Measurements from ENCODE around the gene GMFB. TPM values are rescaled to one million over a fixed set of nuclear protein-coding genes. Genes with fewer than 3 reads are reported as not detected.
"Not testable (repeated sequence)": the region's sequence is repeated elsewhere in the genome, so short reads cannot be mapped to it uniquely, and the experiment has no call there.

The GMFB gene
- total RNA-seq, 1 donor from 2014 or later: 136 TPM

DNA sequence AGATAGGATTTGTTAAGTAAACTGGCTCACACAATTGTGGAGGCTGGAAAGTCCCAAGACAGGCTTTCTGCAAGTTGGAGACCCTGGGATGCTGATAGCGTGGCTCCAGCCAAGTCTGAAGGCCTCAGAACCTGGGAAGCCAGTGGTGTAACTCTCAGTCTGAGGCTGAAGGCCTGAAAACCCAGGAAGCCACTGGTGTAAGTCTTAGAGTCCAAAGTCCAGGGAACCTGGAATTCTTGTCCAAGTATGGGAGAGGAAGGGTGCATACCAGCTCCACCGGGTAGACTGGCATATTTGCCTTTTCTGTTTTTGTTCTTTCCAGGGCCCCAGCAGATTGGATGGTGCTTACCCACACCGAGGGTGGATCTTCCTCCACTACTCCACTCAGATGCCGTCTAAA lies 18.1 kb downstream of the GMFB start:
- intact Hi-C loops (cut with DNase I): no loop called here
- DNase-seq (ENCODE audit: low spot score): no peak
- ATAC-seq: peak; percentile 20

DNA sequence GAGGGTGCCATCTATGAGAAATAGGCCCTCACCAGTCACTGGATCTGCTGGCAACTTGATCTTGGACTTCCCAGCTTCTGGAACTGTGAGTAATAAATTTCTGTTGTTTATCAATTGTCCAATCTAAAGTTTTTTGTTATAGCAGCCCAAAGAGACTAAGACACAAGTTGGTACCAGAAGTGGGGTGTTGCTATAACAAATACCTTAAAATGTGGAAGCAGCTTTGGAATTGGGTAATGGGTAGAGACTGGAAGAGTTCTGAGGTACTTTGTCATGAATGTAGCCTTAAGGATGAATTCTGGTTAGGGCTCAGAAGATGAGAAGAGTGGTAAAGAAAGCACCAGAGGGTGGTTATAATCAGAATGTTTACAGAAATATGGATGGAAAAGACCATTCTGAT lies 21.5 kb downstream of the GMFB start:
- intact Hi-C loops (cut with DNase I): no loop called here
- ATAC-seq: no peak
- no peak for DNase-seq (ENCODE audit: low spot score)

DNA sequence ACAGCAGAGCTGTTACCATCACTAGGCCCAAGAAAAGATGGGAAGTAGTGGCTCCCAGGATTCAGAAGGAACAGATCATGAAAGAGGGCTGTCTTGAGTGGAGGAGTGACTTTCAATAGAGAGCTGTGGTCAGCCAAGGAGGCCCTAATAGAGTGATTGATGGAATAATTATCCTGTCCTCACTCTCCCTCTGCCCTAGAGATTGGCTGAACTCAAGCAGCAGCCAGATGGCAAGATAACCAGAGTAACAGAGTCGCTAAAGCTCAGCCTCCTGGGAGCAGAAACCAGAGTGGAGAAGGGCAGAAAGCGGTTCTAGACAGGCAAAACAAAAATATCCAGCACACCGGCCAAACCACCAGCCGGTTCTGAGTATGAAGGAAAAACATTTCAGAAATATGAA lies 23.1 kb downstream of the GMFB start:
- no peak for DNase-seq (ENCODE audit: low spot score)
- intact Hi-C loops (cut with DNase I): no loop called here
- peak; percentile 32 for ATAC-seq

DNA sequence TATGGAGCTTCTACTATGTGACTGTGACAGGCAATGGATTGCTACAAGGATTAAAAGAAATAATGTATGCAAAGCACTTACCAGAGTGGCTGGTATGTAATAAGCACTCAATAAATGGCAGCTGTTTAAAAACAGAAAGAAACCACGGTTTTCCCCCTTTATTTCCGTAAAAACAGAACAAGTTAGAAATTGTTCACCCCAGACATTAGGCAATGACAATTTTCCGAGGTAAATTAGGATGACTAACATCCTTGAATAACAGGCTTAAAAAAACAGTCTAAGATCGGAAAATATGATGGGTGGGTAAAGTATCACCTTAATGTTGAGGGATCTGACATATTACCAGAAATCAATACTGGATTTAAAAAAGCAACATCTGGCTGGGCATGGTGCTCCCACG lies 26.7 kb downstream of the GMFB start:
- ATAC-seq (no peak), DNase-seq (ENCODE audit: low spot score) (no peak)
- intact Hi-C loops (cut with DNase I): no loop called here

DNA sequence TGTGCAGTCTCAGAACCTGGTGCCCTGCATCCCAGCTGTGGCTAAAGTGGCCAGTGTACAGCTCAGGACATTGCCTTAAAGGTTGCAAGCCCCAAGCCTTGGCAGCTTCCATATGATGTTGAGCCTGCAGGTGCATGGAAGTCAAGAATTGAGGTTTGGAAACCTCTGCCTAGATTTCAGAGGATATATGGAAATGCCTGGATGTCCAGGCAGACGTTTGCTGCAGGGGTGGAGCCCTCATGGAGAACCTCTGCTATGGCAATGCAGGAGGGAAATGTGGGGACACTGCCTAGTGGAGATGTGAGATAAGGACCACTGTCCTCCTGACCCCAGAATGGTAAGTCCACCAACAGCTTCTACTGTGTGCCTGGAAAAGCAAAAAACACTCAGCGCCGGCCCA lies 29.7 kb downstream of the GMFB start:
- intact Hi-C loops (cut with DNase I): no loop called here
- ATAC-seq: no peak
- DNase-seq (ENCODE audit: low spot score): no peak

GRCh38 chr14:54458536-54458935 lies 30.2 kb downstream of the GMFB start:
- ATAC-seq: not testable (repeated sequence)

DNA sequence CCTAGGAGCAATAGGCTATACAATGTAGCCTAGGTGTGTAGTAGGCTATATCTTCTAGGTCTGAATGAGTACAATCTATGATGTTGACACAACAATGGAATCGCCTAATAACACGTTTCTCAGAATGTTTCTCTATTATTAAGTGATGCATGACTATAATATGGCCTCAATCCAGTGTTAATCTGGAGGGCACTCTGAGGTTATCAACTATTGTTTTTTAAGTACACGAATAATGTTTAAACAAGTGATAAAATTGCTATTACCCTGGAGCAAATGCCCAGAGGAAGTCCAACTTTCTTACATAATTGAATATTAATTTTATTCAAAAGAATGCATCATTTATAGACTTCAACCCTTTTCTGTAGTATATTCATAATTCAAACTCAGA lies 31.2 kb downstream of the GMFB start:
- DNase-seq (ENCODE audit: low spot score) (no peak), ATAC-seq (no peak)
- intact Hi-C loops (cut with DNase I): no loop called here

More at GRCh38 chr14:54458536-54458935, 30.2 kb downstream of the GMFB start:
- DNase-seq (ENCODE audit: low spot score); intact Hi-C loops (cut with DNase I): not testable (repeated sequence)

- DNase-seq (ENCODE audit: low spot score); intact Hi-C loops (cut with DNase I); ATAC-seq: not testable (repeated sequence)
Measured at GRCh38 chr14:54456820-54457608, 31.8 kb downstream of the GMFB start.

- ATAC-seq: no peak
- intact Hi-C loops (cut with DNase I): no loop called here
- DNase-seq (ENCODE audit: low spot score): no peak
Measured at GRCh38 chr14:54455363-54455762, 33.4 kb downstream of the GMFB start.

DNA sequence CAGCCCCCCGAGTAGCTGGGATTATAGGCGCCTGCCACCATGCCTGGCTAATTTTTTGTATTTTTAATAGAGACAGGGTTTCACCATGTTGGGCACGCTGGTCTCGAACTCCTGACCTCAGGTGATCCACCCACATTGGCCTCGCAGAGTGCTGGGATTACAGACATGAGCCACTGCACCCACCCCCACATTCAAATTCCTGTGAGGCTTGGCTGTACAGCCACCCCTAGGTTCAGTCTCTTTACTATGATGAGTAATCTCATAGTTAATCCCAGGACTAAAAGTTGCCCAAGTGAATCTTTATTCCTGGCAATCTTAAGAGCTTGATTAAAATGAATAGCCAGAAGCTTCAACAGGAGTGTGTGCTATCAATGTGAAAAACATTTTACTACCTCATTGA lies 34.8 kb downstream of the GMFB start:
- DNase-seq (ENCODE audit: low spot score); intact Hi-C loops (cut with DNase I); ATAC-seq: not testable (repeated sequence)

DNA sequence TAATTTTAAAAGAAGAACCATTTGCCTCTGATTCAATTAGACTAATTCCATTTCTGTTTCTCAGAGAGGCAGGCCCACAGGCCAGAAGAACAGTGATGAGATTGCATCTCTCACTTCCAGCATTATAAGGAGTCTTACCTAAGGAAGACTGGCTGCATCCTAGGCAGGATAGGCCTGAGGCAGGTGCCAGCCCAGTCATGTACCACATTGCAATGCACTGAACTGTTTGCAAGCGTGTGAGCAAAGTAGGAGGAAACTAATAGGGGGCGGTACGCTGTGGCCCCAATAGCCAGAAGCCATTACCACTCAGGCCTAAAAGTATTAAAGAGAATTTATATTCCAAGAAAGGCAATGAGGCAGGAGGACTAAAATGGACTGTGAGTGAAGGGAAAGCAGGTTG lies 35.5 kb downstream of the GMFB start:
- intact Hi-C loops (cut with DNase I): no loop called here
- ATAC-seq: no peak
- DNase-seq (ENCODE audit: low spot score): no peak

GRCh38 chr14:54451961-54452360 lies 36.8 kb downstream of the GMFB start:
- DNase-seq (ENCODE audit: low spot score) (no peak), ATAC-seq (no peak)
- intact Hi-C loops (cut with DNase I): no loop called here

DNA sequence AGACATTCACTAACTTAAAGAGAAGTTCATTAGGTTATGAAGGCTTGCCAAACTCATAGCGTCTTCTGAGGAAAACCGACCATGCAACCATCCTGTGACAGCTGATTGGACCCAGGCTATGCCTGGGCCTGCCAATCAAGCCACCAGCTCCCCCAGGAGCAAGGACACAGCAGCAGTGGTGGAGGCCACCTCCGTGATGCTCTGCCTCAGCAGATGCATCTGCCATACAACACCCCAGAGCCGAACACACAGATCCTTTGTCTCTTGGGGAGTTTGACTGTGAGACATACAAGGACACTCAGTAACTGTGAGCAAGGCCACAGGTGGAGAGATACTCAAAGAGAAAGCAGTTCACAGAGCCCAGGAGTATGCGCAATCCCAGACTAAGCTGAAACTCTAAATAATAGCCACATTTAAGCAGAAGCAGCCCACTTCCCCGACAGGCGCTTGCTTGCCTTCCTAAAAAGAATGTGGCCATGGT lies 37.6 kb downstream of the GMFB start:
- no peak for DNase-seq (ENCODE audit: low spot score)
- intact Hi-C loops (cut with DNase I): no loop called here

DNA sequence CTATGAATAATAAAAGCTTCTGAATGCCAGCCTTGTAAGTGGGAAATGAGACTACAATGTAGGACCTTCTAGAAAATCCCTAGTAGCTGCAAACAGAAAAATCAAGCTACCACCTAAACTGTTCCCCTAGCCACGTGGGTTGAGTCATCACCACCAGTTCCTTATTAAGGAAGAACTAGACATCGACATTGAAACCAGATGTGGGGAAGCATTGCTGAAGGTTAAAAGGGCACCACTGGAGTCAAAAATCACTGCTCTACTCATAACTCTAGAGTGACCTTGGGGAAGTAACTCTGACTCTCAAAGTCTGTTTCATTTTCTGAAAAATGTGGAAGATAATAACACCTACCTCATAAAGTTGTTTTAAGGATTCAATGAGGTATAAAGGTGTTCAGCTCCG lies 38.2 kb downstream of the GMFB start:
- ATAC-seq (peak; percentile 45), DNase-seq (ENCODE audit: low spot score) (no peak)
- intact Hi-C loops (cut with DNase I): no loop called here

More for the DNA sequence above, 37.6 kb downstream of the GMFB start:
- ATAC-seq: no peak

- intact Hi-C loops (cut with DNase I): no loop called here
- DNase-seq (ENCODE audit: low spot score): no peak
- ATAC-seq: no peak
Measured at GRCh38 chr14:54447231-54447692, 41.5 kb downstream of the GMFB start.

DNA sequence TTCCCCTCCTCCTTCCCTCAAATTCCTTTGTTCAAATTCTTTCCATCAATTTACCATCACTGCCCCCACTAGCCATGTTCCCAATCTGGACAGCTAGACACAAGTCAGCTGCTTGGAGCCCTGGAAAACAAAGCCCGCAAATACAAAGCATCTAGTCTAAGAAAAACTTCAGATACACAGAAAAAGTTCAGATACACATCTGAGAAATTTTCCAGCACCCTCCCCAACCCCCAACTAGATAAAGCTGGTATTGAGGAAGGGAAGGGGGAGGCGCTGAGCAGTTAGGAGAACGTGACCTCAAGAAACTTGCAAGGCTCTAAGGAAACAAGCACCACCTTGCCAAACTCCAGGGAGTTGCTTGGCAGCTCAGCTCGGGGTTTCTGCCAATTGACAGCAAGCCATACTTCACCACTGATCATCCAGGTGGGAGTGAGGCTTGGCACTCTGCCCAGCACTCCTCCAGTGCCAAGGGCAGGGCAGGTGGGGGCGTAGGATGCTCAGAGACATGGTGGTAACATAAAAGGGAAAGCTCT lies 42.6 kb downstream of the GMFB start:
- DNase-seq (ENCODE audit: low spot score) (peak; percentile 71), ATAC-seq (peak; percentile 46)
- intact Hi-C loops (cut with DNase I): no loop called here

- DNase-seq (ENCODE audit: low spot score) (no peak), ATAC-seq (no peak)
- intact Hi-C loops (cut with DNase I): no loop called here
Measured at GRCh38 chr14:54444681-54445080, 44.1 kb downstream of the GMFB start.

DNA sequence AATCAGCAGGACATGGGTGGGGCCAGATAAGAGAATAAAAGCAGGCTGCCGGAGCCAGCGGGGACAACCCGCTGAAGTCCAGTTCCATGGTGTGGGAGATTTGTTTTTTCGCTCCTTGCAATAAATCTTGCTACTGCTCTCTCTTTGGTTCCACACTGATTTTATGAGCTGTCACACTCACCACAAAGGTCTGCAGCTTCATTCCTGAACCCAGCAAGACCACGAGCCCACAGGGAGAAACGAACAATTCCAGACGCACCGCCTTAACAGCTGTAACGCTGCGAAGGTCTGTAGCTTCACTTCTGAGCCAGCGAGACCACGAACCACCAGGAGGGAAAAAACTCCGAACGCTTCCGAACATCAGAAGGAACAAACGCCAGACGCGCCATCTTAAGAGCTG lies 44.8 kb downstream of the GMFB start:
- ATAC-seq (no peak), DNase-seq (ENCODE audit: low spot score) (no peak)
- intact Hi-C loops (cut with DNase I): no loop called here

DNA sequence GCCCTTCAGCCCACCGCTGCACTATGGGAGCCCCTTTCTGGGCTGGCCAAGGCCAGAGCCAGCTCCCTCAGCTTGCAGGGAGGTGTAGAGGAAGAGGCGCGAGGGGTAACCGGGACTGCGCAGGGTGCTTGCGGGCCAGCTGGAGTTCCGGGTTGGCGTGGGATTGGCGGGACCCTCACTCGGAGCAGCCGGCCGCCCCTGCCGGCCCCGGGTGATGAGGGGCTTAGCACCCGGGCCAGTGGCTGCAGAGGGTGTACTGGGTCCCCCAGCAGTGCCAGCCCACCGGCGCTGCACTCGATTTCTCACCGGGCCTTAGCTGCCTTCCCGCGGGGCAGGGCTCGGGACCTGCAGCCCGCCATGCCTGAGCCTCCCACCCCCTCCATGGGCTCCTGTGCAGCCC lies 45.8 kb downstream of the GMFB start:
- intact Hi-C loops (cut with DNase I); DNase-seq (ENCODE audit: low spot score); ATAC-seq: not testable (repeated sequence)
